Medulla oblongata (tissue), 1 donor: ENCODE data around the gene STIM2.

Source experiments
- DNase-seq: peaks from one replicate; pipeline ENCODE4 v3.0.0-alpha.2; 2015; ENCODE audit errors: extremely low spot score

Gene STIM2

DNA sequence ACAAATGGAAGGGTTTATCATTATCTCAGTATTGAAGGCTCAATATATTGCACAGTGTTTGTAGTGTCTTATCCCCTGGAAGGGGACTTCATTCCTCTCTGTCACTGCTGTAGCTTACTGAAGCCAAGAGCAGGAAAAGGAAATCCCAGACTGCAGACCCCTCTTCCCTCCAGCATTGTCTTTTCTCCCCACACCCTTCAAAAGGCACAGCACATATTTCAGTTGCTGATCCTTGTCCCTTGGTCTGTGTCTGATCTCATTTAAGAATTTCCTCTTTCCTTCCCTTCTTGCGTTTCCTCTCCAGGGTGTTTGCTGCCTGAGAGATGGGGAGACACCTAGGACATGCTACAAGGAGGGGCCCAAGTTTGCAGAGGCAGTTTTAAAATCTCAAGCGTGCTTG, 40.1 kb downstream of the STIM2 start:
- DNase-seq = no peak

DNA sequence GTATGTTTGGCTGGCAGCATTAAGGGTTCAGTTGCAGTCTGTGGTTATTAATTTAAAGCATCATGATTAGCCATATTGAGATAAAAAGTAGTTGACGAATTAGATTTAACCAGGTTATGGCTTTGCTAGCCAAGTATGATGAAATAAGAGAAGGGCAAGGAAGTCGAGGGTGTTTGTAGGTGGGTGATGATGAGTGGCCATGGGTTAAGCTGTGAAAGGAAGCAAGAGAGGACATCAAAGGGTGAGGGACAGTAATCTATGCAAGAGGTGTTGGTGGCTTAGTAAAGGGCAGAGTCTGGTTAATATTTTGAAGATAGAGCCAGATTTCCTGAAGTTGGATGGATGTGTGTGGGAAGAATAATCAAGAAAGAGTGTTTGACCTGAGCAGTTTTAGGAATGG, 44.5 kb downstream of the STIM2 start:
- DNase-seq = no peak

DNA sequence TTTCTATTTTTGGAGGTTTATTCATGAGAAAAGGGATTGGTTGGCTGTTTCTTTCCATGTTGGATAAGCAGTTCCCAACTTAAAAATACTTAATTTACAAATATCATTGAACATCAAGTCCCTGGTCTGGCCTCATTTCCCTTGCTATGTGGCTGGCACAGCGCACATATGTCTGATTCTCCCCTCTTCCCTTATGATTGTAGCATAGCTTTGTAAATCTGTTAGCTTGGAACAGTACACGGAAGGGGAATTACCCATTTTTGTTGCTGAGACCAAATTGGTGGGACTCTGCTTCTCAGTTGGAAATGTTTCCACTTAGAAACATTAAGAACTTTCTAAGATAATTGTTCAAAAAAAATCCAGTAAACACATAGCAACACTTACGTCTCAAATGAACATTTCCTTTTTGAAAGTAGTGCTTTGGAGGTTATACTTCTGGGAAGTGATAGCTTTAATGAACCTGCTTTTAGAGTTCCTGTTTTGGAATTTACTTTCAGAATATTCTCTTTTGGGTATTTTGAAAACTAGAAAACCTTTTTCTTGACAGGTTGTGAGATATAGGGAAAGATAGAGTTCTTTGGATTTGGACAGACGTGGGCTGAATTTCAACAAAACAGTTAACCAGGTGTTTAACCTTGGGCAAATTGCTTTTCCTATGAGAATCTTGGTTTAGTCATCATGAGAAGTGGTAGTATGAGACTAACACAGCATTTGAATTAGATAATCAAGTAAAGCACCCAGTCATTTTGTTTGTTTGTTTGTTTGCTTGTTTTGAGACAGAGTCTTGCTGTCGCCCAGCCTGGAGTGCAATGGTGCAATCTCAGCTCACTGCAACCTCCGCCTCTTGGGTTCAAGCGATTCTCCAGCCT, 47.3 kb downstream of the STIM2 start:
- DNase-seq = no peak

DNA sequence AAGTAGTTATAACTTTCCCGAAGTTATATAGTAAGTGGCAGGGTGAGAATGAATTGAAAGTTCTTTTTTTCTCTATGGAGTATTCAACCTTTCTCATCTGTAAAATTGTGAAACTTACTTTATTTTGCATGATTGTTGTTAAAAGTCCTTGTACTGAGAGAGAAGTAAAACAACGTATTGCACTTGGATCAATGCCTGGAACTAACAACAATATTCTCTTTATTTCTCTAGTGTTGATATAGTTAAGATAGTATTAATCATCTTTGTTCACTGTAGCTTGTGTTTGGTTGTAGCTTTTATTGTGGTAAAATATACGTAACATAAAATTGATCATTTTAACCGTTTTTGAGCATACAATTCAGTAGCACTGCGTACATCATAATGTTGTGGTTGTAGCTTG, 48.7 kb downstream of the STIM2 start:
- DNase-seq = no peak

DNA sequence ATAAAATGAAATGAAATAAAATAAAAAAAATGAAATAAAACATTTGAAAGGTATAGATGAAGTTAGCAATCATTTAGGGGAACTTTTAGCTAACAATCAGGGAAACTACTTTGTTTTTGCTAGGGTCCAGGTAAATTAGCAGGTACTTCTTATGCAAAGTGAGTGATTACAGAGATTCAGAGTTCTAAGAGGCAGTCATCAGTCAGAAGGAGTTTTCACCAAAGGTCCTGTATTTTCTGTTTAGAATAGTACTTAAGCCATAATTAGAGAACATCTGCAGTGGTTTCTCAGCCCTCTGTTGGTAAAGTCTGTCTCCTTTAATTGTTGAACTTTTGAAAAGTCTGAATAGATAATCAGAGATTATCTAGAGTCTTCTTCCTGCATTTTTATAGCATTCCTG, 50.6 kb downstream of the STIM2 start:
- DNase-seq = no peak

DNA sequence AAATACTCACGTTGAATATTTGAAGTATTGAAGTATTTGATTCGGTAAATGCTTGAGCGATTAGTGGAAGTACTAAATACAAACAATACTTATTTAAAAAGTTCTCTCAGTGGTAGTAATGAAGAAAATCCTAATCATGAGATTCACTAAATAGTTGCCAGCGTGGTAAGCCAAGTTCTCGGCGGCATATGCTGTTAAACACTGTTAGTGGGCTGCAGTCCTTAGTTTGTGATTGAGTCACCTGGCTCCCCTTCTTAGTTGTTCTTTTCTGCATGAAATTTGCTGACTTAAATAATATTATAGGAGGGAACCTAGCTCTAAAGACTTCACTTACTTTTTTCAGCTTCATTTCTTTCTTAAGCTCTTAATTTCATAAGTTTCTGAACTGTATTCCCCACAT, 51.4 kb downstream of the STIM2 start:
- no peak for DNase-seq

DNA sequence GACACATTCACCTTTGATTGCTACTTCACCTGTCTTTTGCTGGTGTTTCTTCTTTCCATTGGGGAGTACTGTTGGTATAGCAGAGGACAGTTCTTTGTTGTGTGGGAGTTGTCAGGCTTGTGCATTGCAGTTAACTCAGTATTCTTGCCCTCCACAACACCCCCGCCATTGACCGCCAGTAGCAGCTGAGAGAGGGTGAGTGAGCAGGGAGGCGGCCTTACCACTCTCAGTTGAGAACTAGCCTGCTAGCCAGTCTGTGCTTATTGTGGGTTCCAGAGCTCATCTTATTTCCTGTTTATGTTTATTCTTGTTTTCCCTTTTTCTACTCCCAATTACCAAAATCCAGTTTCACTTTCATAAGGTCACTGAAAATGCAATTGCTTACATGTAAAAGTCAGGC, 52.2 kb downstream of the STIM2 start:
- no peak for DNase-seq

DNA sequence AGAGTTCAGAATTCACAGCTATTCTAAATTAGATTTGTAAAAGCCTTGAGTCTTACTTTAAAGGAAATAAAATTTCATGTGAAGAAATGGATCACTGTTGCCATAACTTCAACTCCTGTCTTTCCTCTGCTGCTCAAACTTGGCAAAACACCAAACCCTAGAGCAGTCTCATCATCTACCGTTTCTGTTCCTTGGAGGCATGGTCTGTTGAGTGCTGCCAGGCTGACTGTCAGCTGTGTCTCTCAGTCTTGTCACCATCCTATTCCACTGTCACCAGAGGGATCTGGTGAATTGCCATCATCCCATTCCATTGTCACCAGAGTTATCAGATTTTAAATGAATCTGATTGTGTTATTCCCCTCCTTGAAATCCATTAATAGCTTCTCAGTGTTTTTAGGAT, 55.6 kb downstream of the STIM2 start:
- peak; percentile 57 for DNase-seq

DNA sequence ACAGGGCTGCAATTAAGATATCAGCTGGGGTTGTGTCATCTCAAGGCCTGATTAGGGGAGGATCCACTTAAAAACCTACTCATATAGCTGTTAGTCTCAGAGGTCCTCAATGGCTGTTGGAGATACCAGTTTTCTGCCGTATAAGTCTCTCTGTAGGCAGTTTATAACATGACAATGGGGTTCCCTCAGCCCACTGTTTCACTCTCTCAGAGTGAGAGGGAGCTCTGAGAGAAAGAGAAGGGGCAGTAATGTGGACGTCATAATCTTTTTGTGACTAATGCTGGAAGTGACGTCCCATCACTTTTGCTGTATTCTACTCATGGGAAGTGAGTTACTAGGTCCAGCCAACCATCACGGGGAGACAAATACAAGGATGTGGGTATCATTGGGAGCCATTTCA, 70.3 kb downstream of the STIM2 start:
- no peak for DNase-seq

DNA sequence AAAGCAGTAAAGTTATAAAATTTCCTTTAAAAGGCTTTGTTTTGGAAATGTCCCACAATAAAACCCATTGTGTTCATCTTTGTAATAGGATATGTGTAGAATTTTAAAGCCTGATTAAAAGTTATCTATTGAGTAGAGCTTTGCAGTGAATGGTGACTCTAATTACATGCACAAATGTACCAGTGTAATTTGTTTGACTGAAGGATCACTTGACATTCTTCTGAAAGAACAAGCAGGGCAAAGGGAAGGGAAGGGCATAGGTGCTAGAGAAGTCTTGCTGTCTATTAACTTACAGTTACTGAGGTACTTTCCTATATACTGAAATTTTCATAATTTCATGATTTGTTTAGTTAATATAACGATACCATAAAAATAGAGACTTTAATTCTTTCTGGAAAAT, 70.8 kb downstream of the STIM2 start:
- no peak for DNase-seq

DNA sequence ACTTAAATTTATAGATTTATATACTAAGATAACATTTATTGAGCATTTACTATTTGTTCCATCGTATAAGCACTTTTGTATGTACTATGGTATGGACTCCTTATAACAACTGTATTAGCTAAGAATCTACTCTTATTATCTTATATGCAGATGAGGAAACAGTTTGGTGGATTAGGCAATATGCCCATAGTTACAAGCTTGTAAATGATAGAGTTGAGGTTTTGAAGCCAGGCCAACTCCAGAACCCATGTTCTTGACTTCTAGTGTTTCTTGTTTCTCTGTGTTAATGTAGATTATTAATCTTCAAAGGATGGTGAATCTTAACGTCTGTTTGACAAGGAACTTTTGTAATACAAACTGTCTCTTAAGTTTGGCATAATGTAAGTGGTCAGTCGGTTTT, 71.3 kb downstream of the STIM2 start:
- DNase-seq = no peak

DNA sequence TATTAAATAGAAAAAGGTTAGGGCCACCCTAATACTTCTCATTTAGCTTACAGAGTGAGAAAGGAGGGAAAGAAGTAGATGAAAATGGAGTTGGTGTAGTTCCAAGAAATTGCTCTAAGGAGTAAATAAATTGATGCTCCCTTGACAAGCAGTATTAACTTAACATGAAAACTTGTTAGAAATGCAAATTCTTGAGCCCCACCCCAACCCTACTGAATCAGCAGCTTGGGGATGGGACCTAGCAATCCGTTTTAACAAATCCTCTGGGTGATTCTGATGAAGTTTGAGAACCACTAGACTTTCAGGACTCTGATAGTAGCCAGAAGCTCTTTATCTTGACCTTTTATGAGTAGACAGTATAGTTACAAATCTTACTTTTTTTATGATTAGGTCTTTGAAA, 74.8 kb downstream of the STIM2 start:
- DNase-seq = no peak

DNA sequence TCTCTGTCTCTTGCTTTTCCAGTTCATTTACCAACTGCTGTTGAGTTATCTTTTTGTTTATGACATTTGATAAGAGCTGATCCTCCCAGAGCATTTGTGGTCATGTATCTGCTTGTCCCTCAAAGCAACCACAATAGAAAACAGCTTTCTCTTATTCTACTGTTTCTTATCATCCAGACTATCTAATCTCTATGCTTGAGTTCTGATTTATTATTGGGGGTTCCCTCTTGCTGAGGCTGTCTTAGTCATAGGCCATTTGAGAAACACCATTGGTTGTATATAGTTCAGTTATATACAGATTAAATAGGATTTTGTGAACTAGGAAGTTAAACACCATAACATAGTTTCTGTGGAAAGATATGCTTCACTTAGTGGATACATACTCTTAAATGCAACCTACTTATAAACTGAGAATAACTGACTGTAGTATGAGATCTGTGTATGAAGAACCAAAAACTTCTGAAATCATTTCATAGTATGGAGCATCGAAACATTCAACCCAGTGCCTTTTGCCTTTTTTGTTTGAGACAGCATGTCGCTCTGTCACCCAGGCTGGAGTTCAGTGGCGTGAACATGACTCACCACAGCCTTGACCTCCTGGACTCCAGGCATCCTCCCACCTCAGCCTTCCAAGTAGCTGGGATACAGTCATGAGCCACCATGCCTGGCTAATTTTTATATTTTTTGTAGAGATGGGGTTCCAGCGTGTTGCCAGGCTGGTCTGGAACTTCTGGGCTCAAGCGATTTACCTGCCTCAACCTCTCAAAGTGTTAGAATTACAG, 75.8 kb downstream of the STIM2 start:
- no peak for DNase-seq

DNA sequence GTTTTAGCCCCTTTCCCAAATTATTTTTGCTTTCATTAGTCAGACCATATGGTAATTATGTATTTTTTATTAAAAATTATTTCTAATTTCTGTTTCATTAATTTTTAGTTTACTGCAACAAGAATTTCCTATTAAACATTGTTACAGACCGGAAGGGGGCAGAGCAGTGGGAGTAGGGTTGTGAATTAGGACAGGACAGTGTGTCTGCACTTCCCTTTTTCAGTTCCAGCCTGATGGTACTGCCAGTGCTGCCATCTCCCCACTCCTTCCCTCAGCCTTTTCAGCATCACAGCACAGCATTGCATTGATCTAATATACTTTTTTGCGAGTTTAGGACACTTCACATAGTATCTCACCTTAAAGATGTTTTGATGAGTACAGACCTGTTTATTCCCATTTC, 76.5 kb downstream of the STIM2 start:
- no peak for DNase-seq

DNA sequence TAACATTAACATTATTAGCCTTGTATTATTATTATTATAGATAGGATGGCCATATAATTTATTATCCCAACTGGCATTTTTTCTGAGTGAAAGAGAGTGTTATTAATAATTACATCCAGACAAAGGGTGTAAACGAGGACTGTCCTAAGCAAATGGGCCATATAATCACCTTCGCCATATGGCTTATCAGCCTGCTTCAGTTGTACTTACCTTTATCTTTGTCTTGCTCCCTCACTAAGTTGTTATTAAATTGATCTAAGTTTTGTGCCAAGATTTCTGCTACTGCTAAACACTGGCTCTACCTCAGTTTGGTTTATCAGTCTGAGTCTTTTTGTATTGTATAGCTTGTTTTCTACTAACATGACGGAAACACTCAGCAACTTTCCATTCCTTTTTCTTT, 76.9 kb downstream of the STIM2 start:
- no peak for DNase-seq

DNA sequence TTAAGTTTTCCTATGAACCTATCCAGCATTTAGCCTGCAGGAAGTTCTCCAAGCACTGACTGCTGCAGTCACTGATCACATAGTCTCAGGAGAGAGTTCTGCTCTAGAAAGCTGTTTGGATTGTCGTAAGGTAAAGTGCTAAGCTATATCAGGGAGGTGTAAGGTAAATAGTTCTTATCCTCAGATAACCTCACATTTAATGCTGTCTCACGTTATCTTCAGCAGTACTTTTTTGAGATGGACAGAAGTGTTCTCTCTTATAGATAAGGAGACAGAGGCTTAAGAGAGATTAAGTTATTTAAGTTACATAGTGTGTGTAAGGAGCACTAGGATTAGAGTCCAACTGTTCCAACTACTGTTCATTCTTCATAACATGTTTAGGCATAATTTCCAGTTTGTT, 77.9 kb downstream of the STIM2 start:
- no peak for DNase-seq

DNA sequence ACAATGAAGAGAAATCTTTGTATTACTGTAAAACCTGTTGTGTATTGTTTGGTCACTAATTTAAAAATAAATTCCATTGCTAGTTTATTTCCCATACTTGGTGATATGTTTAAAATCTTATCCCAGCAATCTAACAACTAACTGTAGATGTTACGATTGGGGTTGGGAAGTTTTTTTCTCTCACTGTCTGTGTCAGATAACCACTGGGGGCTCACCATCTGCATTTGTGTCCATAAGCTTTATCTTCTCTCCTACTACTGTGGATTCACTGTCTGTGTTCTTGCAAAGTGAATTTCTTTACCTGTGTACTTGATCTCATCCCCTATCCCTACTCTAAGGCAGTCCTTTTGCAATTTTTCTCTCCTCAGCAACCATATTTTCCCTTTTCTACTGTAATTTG, 81.3 kb downstream of the STIM2 start:
- DNase-seq = no peak

DNA sequence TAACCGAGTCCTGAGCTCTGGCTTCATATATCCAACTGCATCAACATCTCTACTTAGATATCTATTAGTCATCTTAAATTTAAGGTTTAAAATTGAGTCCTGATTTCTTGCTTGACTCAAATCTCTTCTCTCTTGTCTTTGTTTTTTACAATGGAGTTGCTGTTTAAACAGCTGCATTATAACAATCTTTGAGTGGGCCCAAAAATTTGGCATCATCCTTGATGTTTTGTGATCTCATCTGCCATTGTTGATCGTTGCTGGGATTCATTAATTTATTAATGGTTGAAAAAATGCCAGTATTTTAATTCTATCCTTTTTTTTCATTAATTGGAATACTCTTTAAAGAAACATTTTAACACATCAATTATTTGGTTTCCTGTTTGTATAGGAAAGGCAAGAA, 82.2 kb downstream of the STIM2 start:
- DNase-seq = no peak

DNA sequence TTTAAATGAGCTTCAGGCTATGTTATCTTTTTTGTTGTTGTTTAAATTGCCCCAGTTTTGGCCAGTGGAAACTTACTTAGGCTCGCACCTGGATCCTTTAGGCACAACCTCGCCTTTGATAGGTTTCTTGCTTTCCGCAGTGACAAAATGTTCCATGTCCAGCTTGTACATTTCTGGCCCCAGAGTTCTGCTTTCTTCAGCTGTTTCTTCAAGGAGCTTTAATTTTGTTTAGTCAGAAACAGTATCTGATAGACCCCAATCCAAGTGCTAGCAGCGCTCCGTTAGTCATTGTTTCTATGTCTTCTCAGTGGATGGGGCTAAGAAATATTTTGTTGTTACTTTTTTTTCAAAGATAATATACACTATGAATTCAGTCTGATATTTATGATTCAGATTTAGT, 82.8 kb downstream of the STIM2 start:
- DNase-seq = no peak

DNA sequence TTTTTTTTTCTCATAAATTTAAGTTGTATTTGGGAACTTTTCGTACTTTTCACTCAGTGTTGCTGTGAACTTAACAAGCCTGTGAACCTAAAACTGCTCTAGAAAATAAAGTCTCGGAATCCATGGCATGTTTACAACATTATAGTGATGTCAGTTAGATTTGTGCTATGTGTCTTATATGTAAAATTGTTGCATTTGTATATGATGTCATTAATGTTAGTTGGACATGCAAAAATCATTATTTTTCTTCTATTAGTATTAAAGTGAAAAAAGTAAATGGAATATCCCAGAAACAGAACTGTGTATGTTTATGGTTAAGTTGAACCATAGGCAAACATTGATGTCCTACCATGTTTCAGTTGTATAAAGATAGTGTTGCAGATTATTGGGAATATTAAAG, 85.2 kb downstream of the STIM2 start:
- no peak for DNase-seq

DNA sequence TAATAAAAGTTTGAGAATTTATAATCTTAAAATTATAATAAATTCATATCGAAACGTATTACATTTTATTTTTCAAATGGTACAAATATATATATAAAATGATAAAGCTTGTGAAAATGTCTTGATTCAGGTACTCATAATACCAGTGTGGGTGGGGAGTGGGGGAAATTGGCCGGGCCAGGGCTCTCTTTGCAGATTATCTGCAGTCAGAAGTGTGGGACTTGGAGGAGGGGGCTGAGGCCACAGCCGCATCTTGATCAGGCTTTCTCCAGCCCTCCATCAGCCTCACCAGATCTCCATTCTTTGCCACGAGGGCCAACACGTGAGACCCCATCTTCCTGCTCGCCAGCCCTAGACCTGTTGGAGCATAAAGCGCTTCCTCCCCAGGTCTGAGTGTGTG, 86.7 kb downstream of the STIM2 start:
- no peak for DNase-seq

DNA sequence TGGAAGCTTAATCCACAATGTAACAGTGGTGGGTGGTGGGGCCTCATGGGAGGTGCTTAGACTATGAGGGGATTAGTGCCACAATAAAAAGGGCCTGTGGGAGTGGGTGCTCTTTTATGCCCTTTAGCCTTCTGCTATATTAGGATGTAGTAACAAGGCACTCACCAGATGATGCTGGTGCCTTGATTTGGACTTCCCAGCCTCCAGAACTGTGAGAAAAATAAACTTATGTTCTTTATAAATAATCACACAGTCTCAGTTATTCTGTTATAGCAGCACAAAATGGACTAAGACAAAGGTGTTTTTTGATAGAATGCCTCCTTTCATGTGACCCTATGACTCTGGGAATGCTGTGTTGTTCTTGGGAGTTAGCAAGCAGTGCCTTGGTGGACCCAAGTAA, 89.8 kb downstream of the STIM2 start:
- DNase-seq = no peak

DNA sequence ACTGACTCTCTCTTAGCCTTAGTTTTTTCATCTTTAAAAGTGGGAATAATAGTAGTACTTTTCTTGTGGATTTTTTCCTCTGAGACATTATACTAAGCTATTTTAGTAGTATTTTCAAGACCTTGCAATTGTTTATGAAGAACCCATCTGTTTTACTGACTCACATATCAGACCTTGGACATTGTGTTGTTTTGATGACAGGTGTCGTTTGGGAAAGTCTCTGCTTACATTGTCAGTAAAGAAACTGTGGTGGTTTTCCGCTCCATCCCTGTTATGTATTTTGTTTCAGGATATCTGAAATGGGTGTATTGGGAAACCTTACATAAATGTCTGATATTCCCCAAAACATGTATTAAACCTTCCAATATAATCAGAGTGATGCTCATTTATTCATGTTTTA, 92.2 kb downstream of the STIM2 start:
- DNase-seq = no peak
